Activated CD8-positive, alpha-beta memory T cell treated with anti-CD3 and anti-CD28 coated beads, Interleukin-2, amount 50 U/mL, for 1 hour (primary cell): ENCODE results near the gene SELPLG.
"Not testable (repeated sequence)": the region's sequence is repeated elsewhere in the genome, so short reads cannot be mapped to it uniquely, and the experiment has no call there.

Experiments used
- DNase-seq: peaks from one replicate; pipeline ENCODE4 v3.0.0-alpha.2; 2020; ENCODE audit errors: extremely low read depth

The SELPLG gene

DNA sequence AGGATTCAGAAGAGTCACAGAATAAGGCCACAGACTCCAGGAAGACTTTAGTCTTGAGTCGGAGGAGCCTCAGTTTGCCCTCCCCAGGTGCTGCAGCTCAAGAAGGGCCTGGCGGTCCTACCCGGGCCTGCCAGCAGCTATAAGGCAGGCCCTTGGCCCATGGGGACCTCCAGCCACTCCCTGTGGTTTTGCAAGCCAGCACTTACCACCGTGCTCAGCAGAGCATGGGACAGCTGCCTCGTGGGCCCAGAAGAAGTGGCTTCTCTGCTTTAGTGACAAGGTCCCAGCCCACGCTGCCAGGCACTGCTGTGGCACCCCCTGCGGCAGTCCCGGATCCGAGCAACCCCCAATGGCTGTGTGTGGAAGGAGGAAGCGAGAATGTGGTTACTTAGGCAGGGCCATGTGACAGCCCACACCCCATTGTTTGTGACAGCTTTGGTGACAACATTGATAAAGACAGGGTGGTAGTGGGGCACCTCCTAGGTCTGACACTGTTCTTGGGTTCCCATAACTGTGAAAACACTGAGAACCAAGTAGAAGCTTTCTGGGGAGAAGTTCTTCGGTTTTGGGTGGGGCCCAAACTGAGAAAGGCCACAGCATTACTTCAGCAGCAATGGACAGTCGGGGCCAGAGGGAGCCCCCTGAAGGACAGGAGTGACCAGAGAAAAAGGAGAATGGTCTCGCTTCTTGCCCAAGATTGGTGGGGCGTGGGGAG lies at the start of gene SELPLG:
TSS of gene SELPLG (minus strand) at position 361 of the 715 bp plus-strand sequence. CDS start 9,587 bp downstream, outside the sequence.
- DNase-seq: peak; percentile 78

- no peak for DNase-seq
These were observed 47.6 kb upstream of the SELPLG start for GRCh38 chr12:108681317-108681716.

DNA sequence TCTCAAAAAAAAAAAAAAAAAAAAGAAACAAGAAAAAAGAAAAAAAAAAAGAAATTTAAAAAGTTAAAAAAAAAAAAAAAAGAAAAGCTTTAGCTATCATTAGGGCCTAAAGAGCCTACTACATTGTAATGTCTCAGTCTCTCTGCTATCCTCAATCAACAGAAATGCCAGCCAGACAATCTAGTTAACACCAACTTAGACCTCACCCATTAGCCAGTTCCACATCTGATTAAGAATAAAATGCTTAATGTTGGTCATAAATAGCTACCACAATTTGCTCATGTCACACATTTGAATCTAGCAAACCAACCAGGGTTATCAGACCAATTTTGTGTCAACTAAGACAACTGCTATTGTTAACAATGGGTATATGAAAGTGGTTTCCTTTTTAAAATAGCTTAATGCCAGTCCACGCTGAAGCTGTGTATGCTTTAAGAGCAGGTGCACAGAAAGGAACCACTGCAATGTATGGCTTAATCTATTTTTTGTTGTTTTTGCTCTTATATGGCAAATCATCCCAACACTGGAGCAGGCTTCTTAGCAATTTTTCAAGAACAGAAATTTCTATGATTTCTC lies 45.5 kb upstream of the SELPLG start:
- DNase-seq: no peak

- no peak for DNase-seq
These were observed 44.5 kb upstream of the SELPLG start for GRCh38 chr12:108678104-108678730.

GRCh38 chr12:108677381-108677780 lies 43.7 kb upstream of the SELPLG start:
- no peak for DNase-seq

GRCh38 chr12:108676707-108677106 lies 43.0 kb upstream of the SELPLG start:
- no peak for DNase-seq

GRCh38 chr12:108675792-108676191 lies 42.1 kb upstream of the SELPLG start:
- no peak for DNase-seq

DNA sequence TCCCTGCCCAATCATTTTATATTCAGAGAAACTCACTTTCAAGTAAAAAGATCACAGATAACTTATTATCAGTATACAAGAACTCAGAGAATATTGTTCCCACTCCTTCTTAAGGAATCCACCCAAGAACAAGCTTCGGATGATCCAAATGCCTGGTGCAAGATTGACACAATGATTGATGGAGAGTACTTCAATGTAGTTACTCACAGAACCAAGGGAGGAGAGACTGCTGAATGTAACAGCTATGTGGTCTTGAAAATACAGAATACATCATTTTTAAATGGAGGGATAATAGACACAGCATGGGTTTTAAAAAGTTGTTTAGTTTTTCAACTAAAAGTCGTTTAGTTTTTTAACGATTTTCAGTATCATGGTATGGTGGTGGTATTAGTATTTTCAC lies 38.4 kb upstream of the SELPLG start:
- no peak for DNase-seq

- DNase-seq: no peak
These were observed 37.4 kb upstream of the SELPLG start for GRCh38 chr12:108671110-108671509.

GRCh38 chr12:108670066-108670631 lies 36.5 kb upstream of the SELPLG start:
- DNase-seq: no peak

- DNase-seq: no peak
These were observed 34.8 kb upstream of the SELPLG start for GRCh38 chr12:108668542-108668941.

GRCh38 chr12:108668063-108668462 lies 34.4 kb upstream of the SELPLG start:
- no peak for DNase-seq

GRCh38 chr12:108667349-108667748 lies 33.7 kb upstream of the SELPLG start:
- no peak for DNase-seq

GRCh38 chr12:108666401-108666881 lies 32.7 kb upstream of the SELPLG start:
- DNase-seq: no peak

DNA sequence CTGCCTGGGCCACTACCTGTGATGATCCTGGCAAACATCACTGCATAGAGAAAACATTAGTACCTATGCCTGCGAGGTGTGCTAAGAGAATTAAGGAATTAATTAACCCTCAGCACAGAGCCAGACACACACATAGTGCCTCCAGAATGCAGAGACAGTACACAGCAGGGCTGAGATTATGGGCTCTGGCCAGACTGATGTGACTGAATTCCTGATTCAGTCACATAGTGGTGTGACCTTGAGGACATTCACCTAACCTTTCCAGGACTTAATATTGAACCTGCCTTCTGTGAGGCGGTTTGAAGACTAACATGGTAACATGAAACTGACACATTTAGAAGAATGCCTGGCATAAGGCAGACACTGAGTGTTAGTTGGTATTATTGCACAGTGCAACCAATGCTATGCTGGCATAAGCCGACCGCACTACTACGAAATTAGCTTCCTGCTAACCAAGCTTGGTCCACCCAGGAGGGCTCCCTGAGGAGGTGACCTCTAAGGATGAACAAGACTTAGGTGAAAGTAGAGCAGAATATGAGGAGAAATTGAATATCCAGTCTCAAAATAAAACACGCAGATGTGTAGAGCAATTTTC lies 32.0 kb upstream of the SELPLG start:
- DNase-seq: no peak

DNA sequence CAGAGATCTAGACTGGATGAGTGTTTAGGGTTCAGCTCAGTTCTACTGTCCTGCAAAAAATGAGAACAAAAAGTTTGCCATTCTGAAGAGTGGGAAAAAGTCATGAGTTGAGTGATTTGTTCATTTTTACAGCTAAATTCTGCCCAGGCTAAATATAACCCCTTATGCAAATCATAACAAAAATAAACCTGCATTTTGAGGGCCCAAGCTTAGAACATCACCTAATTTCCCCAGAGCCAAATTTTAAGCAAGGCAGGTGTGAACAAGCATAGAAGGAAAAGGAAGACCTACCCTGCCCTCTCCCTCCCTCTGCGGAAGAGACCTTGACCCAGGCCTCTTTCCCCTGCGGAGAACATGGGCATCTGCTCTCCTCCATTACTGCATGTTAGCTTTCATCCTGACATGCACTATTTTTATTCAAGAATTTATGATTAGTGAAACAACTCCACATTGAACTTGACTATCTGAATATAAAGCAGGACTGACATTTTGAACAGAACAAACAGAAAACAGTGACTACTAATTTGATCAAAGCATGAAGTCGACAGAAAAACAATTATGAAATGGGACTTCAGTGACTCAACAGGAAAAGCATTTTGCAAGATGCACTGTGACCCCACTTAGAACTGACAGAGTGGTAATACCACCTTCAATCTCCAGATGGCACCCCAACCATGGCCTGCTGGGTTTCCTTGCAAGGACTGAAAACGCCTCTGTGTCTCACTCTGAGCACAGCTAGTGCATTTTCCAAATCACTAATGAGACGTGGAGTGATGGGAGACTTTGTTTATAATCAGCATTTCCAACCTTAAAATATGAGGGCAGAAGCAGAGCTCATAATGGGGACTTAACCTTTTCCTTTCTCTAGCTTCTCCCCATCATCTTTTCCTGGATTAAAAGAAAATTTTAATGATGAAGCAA lies 30.9 kb upstream of the SELPLG start:
- DNase-seq: peak; percentile 65

- DNase-seq: no peak
These were observed 29.8 kb upstream of the SELPLG start for GRCh38 chr12:108663324-108664015.

GRCh38 chr12:108658115-108658514 lies 24.4 kb upstream of the SELPLG start:
- DNase-seq: not testable (repeated sequence)

- DNase-seq: no peak
These were observed 23.5 kb upstream of the SELPLG start for GRCh38 chr12:108657130-108657745.

- DNase-seq: not testable (repeated sequence)
These were observed 22.6 kb upstream of the SELPLG start for GRCh38 chr12:108656247-108656646.
